DMS53 treated with DMSO at 0.1 percent for 48 hours (cell line): Measurements from ENCODE around the gene SARS2.
"Not testable (repeated sequence)": the region's sequence is repeated elsewhere in the genome, so short reads cannot be mapped to it uniquely, and the experiment has no call there.

ENCODE experiments used
- DNase-seq: peaks from one replicate; lab custom pipeline; 2025; ENCODE audit not compliant: unreplicated experiment; lab: John Stamatoyannopoulos, UW

The SARS2 gene

GRCh38 chr19:38893341-38893771 is 37.2 kb downstream of the SARS2 start:
- DNase-seq: no peak

- DNase-seq: no peak
Observed at GRCh38 chr19:38892841-38893240, 37.7 kb downstream of the SARS2 start.

GRCh38 chr19:38891771-38892170 is 38.8 kb downstream of the SARS2 start:
- no peak for DNase-seq

- no peak for DNase-seq
Observed at GRCh38 chr19:38890686-38891085, 39.9 kb downstream of the SARS2 start.

- DNase-seq: no peak
Observed at GRCh38 chr19:38889803-38890202, 40.8 kb downstream of the SARS2 start.

GRCh38 chr19:38888876-38889275 is 41.7 kb downstream of the SARS2 start:
- no peak for DNase-seq

GRCh38 chr19:38884691-38885090 is 45.9 kb downstream of the SARS2 start:
- not testable (repeated sequence) for DNase-seq

GRCh38 chr19:38883286-38883685 is 47.3 kb downstream of the SARS2 start:
- DNase-seq: no peak

- DNase-seq: no peak
Observed at GRCh38 chr19:38880882-38881609, 49.5 kb downstream of the SARS2 start.

- no peak for DNase-seq
Observed at GRCh38 chr19:38880076-38880881, 50.3 kb downstream of the SARS2 start.

GRCh38 chr19:38879400-38879751 is 51.2 kb downstream of the SARS2 start:
- DNase-seq: no peak

- DNase-seq: no peak
Observed at GRCh38 chr19:38878575-38879399, 51.8 kb downstream of the SARS2 start.

- DNase-seq: peak; percentile 99
Observed at GRCh38 chr19:38877781-38878574, 52.6 kb downstream of the SARS2 start, which contains the start of gene RINL. RINL (minus strand) TSS chr19:38878275; CDS start chr19:38876742, 1,533 bp downstream.

GRCh38 chr19:38875656-38876395 is 54.7 kb downstream of the SARS2 start:
- no peak for DNase-seq

GRCh38 chr19:38873400-38873799 is 57.2 kb downstream of the SARS2 start:
- not testable (repeated sequence) for DNase-seq

GRCh38 chr19:38870612-38871011 is 60.0 kb downstream of the SARS2 start:
- DNase-seq: no peak

GRCh38 chr19:38869836-38870607 is 60.5 kb downstream of the SARS2 start:
- peak; percentile 95 for DNase-seq

GRCh38 chr19:38869160-38869835 is 61.3 kb downstream of the SARS2 start:
- no peak for DNase-seq

- no peak for DNase-seq
Observed at GRCh38 chr19:38868551-38868950, 62.0 kb downstream of the SARS2 start.
